ENCODE measurements around the gene TCF7L2.

DNA sequence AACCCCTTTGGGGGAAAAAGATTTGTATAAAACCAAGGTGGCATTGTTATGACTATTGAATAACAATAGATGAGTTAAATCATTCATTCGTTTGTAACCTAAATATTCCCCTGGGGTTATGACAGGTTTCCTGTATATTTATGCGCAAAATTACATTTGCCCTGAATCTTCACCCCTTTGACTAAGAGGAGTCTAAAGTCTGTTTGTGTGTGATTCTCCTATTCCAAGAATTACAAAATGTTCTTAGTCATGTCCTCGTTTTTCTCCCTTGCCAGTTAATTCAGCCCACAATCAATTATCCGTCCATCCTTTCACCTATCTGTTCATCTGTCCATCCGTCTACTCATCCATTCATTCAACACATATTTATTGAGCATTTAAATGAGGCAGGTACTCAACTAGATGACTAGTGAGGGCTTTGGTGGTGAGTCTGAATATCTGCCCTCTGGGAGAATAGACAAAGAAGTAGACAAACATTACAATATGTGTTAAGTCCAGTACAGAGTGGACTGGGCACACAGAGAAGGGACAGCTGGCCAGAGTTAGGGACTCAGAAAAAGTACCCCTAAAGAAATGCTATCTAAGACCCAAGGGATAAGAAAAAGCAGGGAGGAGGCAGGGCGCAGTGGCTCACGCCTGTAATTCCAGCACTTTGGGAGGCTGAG is 35.6 kb upstream of the TCF7L2 start:
- TF ChIP-seq, protein P1, sequence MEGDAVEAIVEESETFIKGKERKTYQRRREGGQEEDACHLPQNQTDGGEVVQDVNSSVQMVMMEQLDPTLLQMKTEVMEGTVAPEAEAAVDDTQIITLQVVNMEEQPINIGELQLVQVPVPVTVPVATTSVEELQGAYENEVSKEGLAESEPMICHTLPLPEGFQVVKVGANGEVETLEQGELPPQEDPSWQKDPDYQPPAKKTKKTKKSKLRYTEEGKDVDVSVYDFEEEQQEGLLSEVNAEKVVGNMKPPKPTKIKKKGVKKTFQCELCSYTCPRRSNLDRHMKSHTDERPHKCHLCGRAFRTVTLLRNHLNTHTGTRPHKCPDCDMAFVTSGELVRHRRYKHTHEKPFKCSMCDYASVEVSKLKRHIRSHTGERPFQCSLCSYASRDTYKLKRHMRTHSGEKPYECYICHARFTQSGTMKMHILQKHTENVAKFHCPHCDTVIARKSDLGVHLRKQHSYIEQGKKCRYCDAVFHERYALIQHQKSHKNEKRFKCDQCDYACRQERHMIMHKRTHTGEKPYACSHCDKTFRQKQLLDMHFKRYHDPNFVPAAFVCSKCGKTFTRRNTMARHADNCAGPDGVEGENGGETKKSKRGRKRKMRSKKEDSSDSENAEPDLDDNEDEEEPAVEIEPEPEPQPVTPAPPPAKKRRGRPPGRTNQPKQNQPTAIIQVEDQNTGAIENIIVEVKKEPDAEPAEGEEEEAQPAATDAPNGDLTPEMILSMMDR (IDR thresholded peaks at IDR 0.05; ENCODE audit: insufficient read depth, low read length, poor library complexity, severe bottlenecking) = no peak
- TF ChIP-seq EZH2phosphoT487 (conservative IDR thresholded peaks at IDR 0.05; ENCODE audit: low read length) = no peak

All from SU-DHL-6 (cell line).